Frontal cortex (tissue), 4 donors: Measurements from ENCODE around the gene CENATAC. TPM values are rescaled to one million over a fixed set of nuclear protein-coding genes. Genes with fewer than 3 reads are reported as not detected.
A peak's percentile ranks its signal among the peaks of the same experiment; 100 is the strongest.
"Not testable (repeated sequence)": the region's sequence is repeated elsewhere in the genome, so short reads cannot be mapped to it uniquely, and the experiment has no call there.

Source experiments
- DNase-seq, 2 donors: peaks; one replicate each; pipeline ENCODE4 v3.0.0; 2012; ENCODE audit warnings: low spot score in 2 of 2
- FAIRE-seq: peaks from 2 replicates; lab custom pipeline; 2012; peaks lifted over from hg19 to GRCh38; lab: Jason Lieb, UNC
- small RNA-seq: library from RNA; depleted of rRNA; stranded (forward); fragments of <200 nt; gene quantifications from one replicate; pipeline ENCODE3, GENCODE V24; 2014
- total RNA-seq: library from RNA; depleted of rRNA; stranded (reverse); fragments of >200 nt; gene quantifications from one replicate; pipeline ENCODE4 v1.2.3, GENCODE V29; 2014
- donor health status: control.
- donor health status: control.
- donor health status: control.

Gene CENATAC
- total RNA-seq, 1 donor from 2014 or later: 23.6 TPM

GRCh38 chr11:119047205-119047604, 49.3 kb downstream of the CENATAC start:
- FAIRE-seq (no peak), DNase-seq (no peak)

GRCh38 chr11:119048644-119049043, 50.7 kb downstream of the CENATAC start:
- DNase-seq (no peak), FAIRE-seq (no peak)

GRCh38 chr11:119049081-119049480, 51.1 kb downstream of the CENATAC start:
- FAIRE-seq (no peak), DNase-seq (no peak)

GRCh38 chr11:119051440-119052162, 53.7 kb downstream of the CENATAC start:
- DNase-seq: no peak
- FAIRE-seq: no peak

GRCh38 chr11:119052163-119052814, 54.4 kb downstream of the CENATAC start:
- FAIRE-seq: no peak
- DNase-seq: no peak

GRCh38 chr11:119054418-119054817, 56.5 kb downstream of the CENATAC start:
- FAIRE-seq (no peak), DNase-seq (no peak)

GRCh38 chr11:119055901-119056300, 58.0 kb downstream of the CENATAC start:
- no peak for FAIRE-seq
- no peak for DNase-seq

GRCh38 chr11:119056421-119056999, 58.6 kb downstream of the CENATAC start:
- DNase-seq (peak in 1 of 2 donors; percentile 51), FAIRE-seq (no peak)

- FAIRE-seq: no peak
Observed at GRCh38 chr11:119057000-119057769, 59.2 kb downstream of the CENATAC start, which contains the start of gene HYOU1. Gene HYOU1 (minus strand): TSS chr11:119057205. CDS start chr11:119056160, 1,045 bp downstream.

GRCh38 chr11:119059128-119059527, 61.2 kb downstream of the CENATAC start:
- not testable (repeated sequence) for FAIRE-seq

More at GRCh38 chr11:119057000-119057769, 59.2 kb downstream of the CENATAC start, which contains the start of gene HYOU1:
- peak; percentile 99 for DNase-seq

GRCh38 chr11:119061256-119061655, 63.3 kb downstream of the CENATAC start:
- DNase-seq: no peak

More at GRCh38 chr11:119059128-119059527, 61.2 kb downstream of the CENATAC start:
- not testable (repeated sequence) for DNase-seq

GRCh38 chr11:119062779-119063178, 64.8 kb downstream of the CENATAC start:
- FAIRE-seq (no peak), DNase-seq (no peak)

More at GRCh38 chr11:119061256-119061655, 63.3 kb downstream of the CENATAC start:
- no peak for FAIRE-seq

- FAIRE-seq (no peak), DNase-seq (no peak)
Observed at GRCh38 chr11:119065369-119065768, 67.4 kb downstream of the CENATAC start.

Small RNA genes lying within 50 kb of the gene (small RNA-seq; reads per million reads assigned to genes)
- gene AP003392.2: not detected
- not detected for gene RF00017
- gene RF00019: not detected

Other genes starting within 250 kb of the CENATAC start
- 236 TPM for gene DDX6, start 207.0 kb upstream of the CENATAC start, total RNA-seq
- gene CXCR5, start 114.2 kb upstream of the CENATAC start, total RNA-seq: not detected
- gene BCL9L, start 72.2 kb upstream of the CENATAC start, total RNA-seq: 8.6 TPM
- not detected for gene UPK2, start 41.8 kb upstream of the CENATAC start, total RNA-seq
- gene FOXR1, start 26.4 kb upstream of the CENATAC start, total RNA-seq: not detected
- 1,027 TPM for gene RPS25, start 20.2 kb downstream of the CENATAC start, total RNA-seq
- gene TRAPPC4, start 20.6 kb downstream of the CENATAC start, total RNA-seq: 68.1 TPM
- gene SLC37A4, start 32.7 kb downstream of the CENATAC start, total RNA-seq: 7.7 TPM
- 44.0 TPM for gene HYOU1, start 59.1 kb downstream of the CENATAC start, total RNA-seq
- gene VPS11, start 69.7 kb downstream of the CENATAC start, total RNA-seq: 26.1 TPM
- gene HMBS, start 86.7 kb downstream of the CENATAC start, total RNA-seq: 3.7 TPM
- 5.3 TPM for gene DPAGT1, start 103.7 kb downstream of the CENATAC start, total RNA-seq
- gene C2CD2L, start 109.2 kb downstream of the CENATAC start, total RNA-seq: 11.4 TPM
- gene HINFP, start 123.4 kb downstream of the CENATAC start, total RNA-seq: 24.5 TPM
- gene ABCG4, start 150.9 kb downstream of the CENATAC start, total RNA-seq: 2.0 TPM
- 2.0 TPM for gene NLRX1, start 170.6 kb downstream of the CENATAC start, total RNA-seq
- gene NHERF4, start 187.3 kb downstream of the CENATAC start, total RNA-seq: not detected
- gene CBL, start 208.2 kb downstream of the CENATAC start, total RNA-seq: 8.6 TPM